DOHH2 (cell line): ENCODE data around the gene P3H3.

Experiments
- H3F3A ChIP-seq: fragments of 200-600 bp; sonication (generic), shearing (Covaris generic); 2 replicates; pipeline ENCODE4 v1.6.0; 2016; ENCODE audit warnings: antibody characterized with exemption, mild to moderate bottlenecking; ENCODE audit not compliant: control insufficient read depth, insufficient read depth
- H3K27ac ChIP-seq: fragments of 200-600 bp; sonication (generic); 2 replicates; pipeline ENCODE4 v1.5.1; 2014; ENCODE audit warnings: low read depth, mild to moderate bottlenecking, low read length, moderate library complexity
- H3K27me3 ChIP-seq: fragments of 200-600 bp; sonication (generic); 2 replicates; pipeline ENCODE4 v1.6.1; 2014; ENCODE audit warnings: mild to moderate bottlenecking, low read length, mixed read lengths; ENCODE audit not compliant: control insufficient read depth
- H3K36me3 ChIP-seq: fragments of 200-600 bp; sonication (generic); 2 replicates; pipeline ENCODE4 v1.6.1; 2014; ENCODE audit warnings: mild to moderate bottlenecking, low read length, moderate library complexity, mixed read lengths; ENCODE audit not compliant: control insufficient read depth
- H3K4me1 ChIP-seq: fragments of 200-600 bp; sonication (generic); 2 replicates; pipeline ENCODE4 v1.6.1; 2014; ENCODE audit warnings: mild to moderate bottlenecking, low read length, mixed read lengths; ENCODE audit not compliant: control insufficient read depth
- H3K4me2 ChIP-seq: fragments of 200-600 bp; sonication (generic); 2 replicates; pipeline ENCODE4 v1.6.0; 2014; ENCODE audit warnings: mild to moderate bottlenecking, low read length, moderate library complexity
- H3K4me3 ChIP-seq: fragments of 200-600 bp; sonication (generic); 2 replicates; pipeline ENCODE4 v1.5.1; 2014; ENCODE audit warnings: mild to moderate bottlenecking, low read length, mixed read lengths
- H3K79me2 ChIP-seq: fragments of 200-600 bp; sonication (generic); 2 replicates; pipeline ENCODE4 v1.6.1; 2014; ENCODE audit warnings: mild to moderate bottlenecking, low read length, mixed read lengths; ENCODE audit not compliant: control insufficient read depth
- H3K9me2 ChIP-seq: fragments of 200-600 bp; sonication (generic); replicated peaks from 2 replicates; pipeline ENCODE4 v1.6.1; 2014; ENCODE audit warnings: mild to moderate bottlenecking, low read length, mixed read lengths; ENCODE audit not compliant: control insufficient read depth
- H3K9me3 ChIP-seq: fragments of 200-600 bp; sonication (generic); 2 replicates; pipeline ENCODE4 v1.6.1; 2014; ENCODE audit warnings: antibody characterized with exemption, low read length, mixed read lengths; ENCODE audit not compliant: control insufficient read depth, insufficient read depth
- H4K20me1 ChIP-seq: fragments of 200-600 bp; sonication (generic); 2 replicates; pipeline ENCODE4 v1.6.0; 2014; ENCODE audit warnings: low read depth, mild to moderate bottlenecking, antibody characterized with exemption, low read length, moderate library complexity; ENCODE audit not compliant: control insufficient read depth, insufficient read depth
- CTCF ChIP-seq: fragments of 200-600 bp; sonication (generic); IDR thresholded peaks from one replicate; pipeline ENCODE4 v1.5.1; 2014; ENCODE audit warnings: antibody characterized with exemption, mild to moderate bottlenecking, low read depth, low read length; ENCODE audit not compliant: poor library complexity, severe bottlenecking
- EZH2phosphoT487 ChIP-seq: fragments of 200-600 bp; sonication (generic); IDR thresholded peaks from 2 replicates; pipeline ENCODE4 v1.6.1; 2017; ENCODE audit warnings: borderline replicate concordance, mild to moderate bottlenecking, antibody characterized with exemption, low read length, moderate library complexity, mixed read lengths

The P3H3 gene

DNA sequence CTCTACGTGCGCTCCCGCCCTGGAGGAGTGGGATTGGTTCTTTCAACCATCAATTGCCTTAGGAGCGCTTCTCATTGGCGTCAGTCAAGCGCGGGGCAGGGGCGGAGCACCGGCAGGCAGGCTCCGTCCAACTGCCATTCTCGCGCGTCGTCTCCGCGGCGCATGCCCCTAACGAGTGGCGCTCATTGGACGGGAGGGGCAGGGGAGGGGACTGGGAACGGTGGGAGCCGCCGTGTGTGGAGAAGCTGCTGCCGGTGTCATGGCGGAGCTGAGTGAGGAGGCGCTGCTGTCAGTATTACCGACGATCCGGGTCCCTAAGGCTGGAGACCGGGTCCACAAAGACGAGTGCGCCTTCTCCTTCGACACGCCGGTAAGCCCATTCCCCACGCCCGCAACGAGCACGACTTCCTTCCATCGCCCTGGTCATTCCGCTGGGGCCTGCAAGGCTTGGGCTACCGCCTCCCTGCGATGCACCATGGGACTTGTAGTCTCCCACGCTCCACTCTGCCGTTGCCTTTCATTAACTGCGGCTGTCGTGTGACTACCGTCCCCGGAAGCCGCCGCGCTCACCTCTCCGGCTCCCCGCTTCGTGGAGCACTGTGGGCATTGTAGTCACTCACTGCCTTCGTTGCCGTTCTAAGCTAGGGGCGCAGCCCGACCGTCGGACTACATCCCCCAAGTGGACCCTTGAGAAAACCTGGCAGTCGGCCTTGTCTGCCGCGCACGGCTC, 23.9 kb downstream of the P3H3 start, which contains the start of gene USP5:
Gene USP5 (plus strand): TSS at position 230 of the 730 bp plus-strand sequence. CDS start 30 bp downstream, at position 260.
- Histone ChIP-seq H3K4me3 (peak within 1 kb of the TSS; percentile 77), H3K79me2 (peaks cover 51% of the 10 kb centered on the region), H3K9me2 (no peaks in the 10 kb centered on the region), H3K27ac (peak within 1 kb of the TSS; percentile 64), H3K27me3 (no peaks in the 10 kb centered on the region), H3K9me3 (no peaks in the 10 kb centered on the region), H3F3A (no peaks in the 10 kb centered on the region; the same call in 1 of the 2 replicates), H3K36me3 (peaks cover 73% of the 10 kb centered on the region), H4K20me1 (no peaks in the 10 kb centered on the region), H3K4me2 (peak within 1 kb of the TSS; percentile 99), H3K4me1 (peaks cover 32% of the 10 kb centered on the region)
- TF ChIP-seq EZH2phosphoT487 (no peak), CTCF (no peak)

- H3K36me3 ChIP-seq, result peaks cover 73% of the 10 kb centered on the region
- 0 out of 2 replicates have a peak overlapping the region, but pooled peaks have one; percentile 23 for H3K27ac ChIP-seq
Measured at GRCh38 chr12:6852651-6853354, 24.6 kb downstream of the P3H3 start.

DNA sequence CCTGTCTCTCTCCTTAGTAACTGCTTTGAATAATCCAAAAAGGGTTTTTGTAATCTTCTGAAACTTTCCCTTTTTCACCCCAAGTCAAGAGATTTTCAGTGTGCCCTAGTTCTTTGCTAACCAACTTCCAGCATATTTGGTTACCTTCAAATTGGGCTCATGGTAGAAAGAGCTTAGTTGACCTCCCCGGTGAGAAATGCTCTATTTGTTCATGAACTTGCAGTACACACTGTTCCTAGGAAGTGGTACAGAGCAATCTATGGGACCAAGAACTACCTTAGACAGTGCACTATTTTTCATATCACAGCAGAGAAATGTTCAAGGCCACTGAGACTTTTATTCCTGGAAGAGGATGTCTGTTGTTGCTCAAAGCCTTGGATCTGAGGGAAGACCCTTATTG, 25.4 kb downstream of the P3H3 start:
- peaks cover 51% of the 10 kb centered on the region for H3K79me2 ChIP-seq
- H3K9me3 ChIP-seq, result no peaks in the 10 kb centered on the region
- no peaks in the 10 kb centered on the region; the same call in 1 of the 2 replicates for H3F3A ChIP-seq
- peak overlapping the region; percentile 99 for H3K4me2 ChIP-seq
- no peak overlapping the region for H3K27ac ChIP-seq
- no peaks in the 10 kb centered on the region for H3K27me3 ChIP-seq
- peaks cover 32% of the 10 kb centered on the region for H3K4me1 ChIP-seq
- H3K4me3 ChIP-seq, result peak overlapping the region; percentile 77
- no peaks in the 10 kb centered on the region for H4K20me1 ChIP-seq
- TF ChIP-seq CTCF, result no peak
- TF ChIP-seq EZH2phosphoT487, result no peak
- H3K9me2 ChIP-seq, result no peaks in the 10 kb centered on the region
- H3K36me3 ChIP-seq, result peaks cover 73% of the 10 kb centered on the region

More at GRCh38 chr12:6852651-6853354, 24.6 kb downstream of the P3H3 start:
- no peaks in the 10 kb centered on the region for H3K27me3 ChIP-seq
- no peaks in the 10 kb centered on the region for H3K9me2 ChIP-seq
- H3K9me3 ChIP-seq, result no peaks in the 10 kb centered on the region
- TF ChIP-seq CTCF (no peak), EZH2phosphoT487 (no peak)
- H3K4me3 ChIP-seq, result peak overlapping the region; percentile 77
- peaks cover 51% of the 10 kb centered on the region for H3K79me2 ChIP-seq
- no peaks in the 10 kb centered on the region; the same call in 1 of the 2 replicates for H3F3A ChIP-seq
- peak overlapping the region; percentile 99 for H3K4me2 ChIP-seq
- H3K4me1 ChIP-seq, result peaks cover 32% of the 10 kb centered on the region
- H4K20me1 ChIP-seq, result no peaks in the 10 kb centered on the region
